Measurements from ENCODE around the gene MRPL53.

DNA sequence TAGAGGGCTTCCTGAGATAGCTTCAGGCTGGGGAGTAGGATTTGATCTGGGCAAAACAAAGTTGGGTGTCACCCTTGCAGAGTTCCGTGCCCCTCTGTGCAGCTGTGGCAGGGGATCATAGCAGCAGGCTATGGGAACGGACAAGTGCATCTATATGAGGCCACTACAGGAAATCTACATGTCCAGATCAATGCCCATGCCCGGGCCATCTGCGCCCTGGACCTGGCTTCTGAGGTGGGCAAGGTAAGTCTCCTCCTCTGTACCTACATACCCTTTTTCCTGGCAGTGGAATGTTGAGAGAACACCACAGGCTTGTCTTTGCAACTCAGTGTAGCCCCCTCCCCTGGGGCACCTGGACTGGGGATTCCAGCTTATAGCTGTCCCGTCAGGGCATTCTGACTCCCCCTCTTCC is 47.5 kb downstream of the MRPL53 start:
- TF ChIP-seq, protein P1, sequence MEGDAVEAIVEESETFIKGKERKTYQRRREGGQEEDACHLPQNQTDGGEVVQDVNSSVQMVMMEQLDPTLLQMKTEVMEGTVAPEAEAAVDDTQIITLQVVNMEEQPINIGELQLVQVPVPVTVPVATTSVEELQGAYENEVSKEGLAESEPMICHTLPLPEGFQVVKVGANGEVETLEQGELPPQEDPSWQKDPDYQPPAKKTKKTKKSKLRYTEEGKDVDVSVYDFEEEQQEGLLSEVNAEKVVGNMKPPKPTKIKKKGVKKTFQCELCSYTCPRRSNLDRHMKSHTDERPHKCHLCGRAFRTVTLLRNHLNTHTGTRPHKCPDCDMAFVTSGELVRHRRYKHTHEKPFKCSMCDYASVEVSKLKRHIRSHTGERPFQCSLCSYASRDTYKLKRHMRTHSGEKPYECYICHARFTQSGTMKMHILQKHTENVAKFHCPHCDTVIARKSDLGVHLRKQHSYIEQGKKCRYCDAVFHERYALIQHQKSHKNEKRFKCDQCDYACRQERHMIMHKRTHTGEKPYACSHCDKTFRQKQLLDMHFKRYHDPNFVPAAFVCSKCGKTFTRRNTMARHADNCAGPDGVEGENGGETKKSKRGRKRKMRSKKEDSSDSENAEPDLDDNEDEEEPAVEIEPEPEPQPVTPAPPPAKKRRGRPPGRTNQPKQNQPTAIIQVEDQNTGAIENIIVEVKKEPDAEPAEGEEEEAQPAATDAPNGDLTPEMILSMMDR (IDR thresholded peaks at IDR 0.05): no peak
- no peak for TF ChIP-seq POLR2AphosphoS5 (IDR thresholded peaks at IDR 0.05)
- no peak for TF ChIP-seq POLR2A (IDR thresholded peaks at IDR 0.05)
